ENCODE results near the gene ADGRG3.
A peak's percentile ranks its signal among the peaks of the same experiment; 100 is the strongest.

The ADGRG3 gene

DNA sequence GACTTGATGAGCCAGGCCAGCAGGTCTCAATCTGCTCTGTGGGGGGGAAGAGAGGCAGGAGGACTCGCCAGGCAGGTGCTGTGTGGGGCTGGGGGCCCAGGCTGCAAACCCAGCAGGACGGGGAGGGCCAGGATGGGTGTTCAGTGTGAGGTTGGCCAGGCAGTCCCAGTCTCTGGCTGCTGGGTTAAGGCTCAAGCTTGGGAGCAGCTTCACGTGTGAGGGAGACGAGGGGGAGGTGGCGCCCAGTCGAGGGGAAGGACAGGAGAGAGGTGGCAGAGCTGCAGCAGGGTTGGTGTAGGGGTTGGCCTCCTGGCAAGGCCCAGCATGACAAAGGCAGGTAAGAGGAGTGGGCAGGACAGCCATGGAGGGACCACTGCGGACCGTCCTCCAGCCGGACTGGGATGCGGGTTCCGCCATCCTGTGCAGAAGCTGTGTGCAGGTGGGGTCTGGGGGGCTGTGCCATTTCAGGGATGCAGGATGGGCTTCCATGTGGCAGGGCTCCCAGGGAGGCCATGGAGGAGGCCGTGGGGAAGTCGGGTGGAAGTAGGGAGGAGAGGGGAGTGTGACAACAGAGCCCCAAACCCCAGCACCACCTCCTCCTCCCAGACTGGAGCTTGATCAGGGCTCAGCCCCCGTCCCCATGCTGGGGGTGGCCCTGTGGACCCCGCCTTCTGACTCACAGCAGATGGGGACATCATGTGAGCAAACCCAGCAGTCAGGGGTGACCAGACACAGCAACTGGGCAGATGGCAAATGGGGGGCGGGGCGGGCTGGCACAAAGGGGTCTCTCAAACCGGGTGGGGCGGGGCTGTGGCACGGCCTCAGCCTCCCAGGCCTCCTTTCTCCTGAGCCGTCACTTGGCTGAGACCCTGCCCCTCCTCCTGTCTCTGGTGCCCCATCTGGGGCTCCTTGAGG is 36.9 kb upstream of the ADGRG3 start:
- peak; percentile 64 for DNase-seq

DNA sequence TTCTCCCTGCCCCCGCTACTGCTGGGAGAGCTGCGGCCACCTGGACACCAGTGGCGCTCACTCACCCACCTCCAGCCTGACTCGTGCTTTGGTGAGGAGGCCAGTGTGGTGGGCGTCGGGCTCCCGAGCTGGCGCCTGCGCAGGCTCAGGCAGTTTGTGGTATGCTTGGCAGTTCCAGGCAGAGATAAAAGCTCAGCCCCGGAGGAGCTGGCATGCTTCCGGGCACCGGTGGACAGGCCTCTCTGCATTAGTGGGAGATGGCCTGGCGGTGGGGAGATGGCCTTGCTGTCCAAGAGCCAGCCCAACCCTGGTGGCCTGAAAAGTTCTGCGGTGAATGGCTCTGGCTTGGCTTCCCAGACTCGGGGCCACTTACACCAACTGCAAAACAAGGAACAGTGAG is 35.5 kb upstream of the ADGRG3 start:
- peak; percentile 82 for DNase-seq

DNA sequence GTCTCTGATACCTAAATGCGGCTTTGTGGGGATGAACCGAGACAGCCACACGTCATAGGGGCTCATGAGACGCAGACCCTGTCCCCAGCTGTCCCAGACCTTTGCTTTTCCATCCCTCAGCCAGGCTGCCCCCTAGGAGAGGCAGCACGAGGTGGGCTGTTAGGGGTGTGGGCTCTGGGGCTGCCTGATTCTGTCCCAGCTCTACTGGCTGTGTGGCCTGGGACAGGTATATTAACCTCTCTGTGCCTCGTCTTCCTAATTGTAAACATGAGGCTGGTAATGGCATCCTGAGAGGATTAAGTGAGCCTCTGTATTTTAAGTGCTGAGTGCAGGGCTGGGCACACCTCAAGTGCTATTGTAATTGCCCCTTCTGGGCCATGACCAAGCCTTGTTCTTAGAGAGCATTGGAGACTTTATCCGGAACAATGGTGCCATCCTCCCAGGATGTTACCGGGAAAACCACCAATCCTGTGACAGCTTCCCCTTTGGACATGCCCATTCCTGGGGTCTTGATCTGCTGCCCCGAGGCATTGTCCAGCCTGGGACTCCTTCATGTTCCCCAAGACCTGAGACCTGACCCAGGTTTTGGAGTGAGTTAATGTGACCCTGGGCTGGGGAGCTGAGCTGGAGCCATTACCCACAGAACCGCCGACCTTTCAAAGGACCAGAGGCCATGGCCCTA is 34.6 kb upstream of the ADGRG3 start:
- DNase-seq = no peak

DNA sequence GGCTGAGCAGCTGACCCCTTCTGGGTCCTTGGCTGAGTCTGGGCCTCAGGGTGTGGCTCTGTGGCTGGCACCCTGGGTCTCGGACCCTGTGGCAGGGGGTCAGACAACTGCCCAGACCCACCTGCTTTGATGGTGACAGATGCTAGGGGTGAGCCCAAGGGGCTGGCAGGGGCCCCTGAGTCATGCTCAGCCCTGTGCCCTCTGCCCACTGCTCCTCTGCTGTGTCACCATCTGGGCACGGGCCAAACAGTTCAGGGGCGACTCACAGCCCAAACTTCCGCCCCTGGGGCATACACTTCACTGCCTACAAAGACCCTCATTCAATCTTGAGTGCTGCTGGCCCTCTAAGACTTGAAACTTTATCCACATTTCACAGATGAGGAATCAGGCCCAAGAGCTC is 33.9 kb upstream of the ADGRG3 start:
- peak; percentile 46 for DNase-seq

DNA sequence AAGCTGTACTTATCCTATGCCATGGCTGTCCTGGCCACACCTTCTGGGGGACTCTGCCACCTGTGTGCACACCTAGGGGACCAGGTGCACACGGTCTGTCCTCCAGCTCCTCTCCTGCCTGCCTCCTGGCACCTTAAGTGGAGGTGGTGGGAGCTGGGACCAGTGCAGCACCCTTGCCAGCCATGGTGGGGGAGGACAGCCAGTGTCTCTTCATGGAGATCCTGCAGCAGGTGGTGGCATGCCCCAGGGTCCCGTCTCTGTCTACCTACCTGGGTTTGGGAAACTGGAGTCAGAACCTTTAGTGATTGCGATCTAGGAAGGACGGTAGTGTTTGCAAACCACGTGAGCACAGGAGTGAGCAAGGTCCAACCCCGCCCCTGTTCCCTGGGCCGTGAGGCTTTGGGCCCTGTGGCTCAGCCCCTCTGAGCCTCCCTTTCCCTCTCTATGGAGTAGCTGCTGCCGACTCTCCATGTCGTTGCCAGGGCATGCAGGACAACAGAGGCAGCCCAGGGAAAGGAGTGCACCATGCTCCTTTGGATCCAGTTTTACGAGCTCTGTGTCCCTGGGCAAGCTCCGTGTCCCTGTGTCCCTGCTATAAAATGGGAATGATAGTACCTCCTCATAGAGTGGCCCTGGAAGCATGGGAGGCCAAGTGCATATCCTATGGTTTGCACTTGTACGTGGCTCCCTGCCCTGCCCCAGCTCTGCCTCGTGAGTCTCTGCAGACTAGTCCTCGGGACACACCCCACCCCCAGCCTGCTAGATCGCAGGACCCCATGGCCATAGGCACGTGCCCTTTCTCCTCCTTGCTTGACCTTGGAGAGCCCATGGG is 32.6 kb upstream of the ADGRG3 start:
- no peak for DNase-seq

DNA sequence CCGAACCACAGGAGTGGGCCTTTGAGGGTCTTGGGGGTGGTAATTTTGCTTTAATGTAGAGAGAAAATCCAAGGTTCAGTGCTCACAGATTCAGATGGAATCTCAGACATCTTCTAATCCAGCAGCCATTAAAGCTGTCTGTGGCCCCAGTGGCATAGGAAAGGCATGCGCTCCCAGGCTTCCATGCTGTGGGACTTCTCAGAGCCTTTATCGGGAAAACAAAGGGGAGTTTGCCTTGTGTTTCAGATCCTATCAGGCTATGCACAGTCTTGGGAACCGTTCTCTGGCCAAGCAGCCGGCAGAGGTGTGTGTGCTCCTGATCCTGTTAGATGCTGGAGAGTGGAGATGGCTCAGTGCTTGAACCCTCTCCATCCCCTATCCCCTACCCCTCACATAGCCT is 31.9 kb upstream of the ADGRG3 start:
- DNase-seq = no peak

DNA sequence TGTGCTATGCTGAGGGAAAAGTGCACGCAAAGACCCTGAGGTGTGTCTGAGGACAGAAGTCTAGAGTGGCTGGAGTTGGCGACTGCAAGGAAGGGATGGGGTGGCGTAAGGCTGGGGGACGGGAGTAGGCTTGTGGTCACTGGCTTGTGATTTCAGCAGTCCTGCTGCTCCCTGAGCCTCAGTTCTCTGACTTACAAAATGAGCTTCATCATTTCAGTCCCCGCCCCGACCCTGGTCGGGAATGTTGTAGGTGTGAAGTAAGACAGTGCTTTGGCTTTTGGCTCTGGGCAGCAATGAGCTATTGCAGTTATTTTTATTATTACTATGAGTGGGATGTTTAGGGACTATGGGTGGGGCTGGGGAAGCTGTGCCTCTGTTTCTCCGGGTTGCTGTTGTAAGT is 31.1 kb upstream of the ADGRG3 start:
- no peak for DNase-seq

DNA sequence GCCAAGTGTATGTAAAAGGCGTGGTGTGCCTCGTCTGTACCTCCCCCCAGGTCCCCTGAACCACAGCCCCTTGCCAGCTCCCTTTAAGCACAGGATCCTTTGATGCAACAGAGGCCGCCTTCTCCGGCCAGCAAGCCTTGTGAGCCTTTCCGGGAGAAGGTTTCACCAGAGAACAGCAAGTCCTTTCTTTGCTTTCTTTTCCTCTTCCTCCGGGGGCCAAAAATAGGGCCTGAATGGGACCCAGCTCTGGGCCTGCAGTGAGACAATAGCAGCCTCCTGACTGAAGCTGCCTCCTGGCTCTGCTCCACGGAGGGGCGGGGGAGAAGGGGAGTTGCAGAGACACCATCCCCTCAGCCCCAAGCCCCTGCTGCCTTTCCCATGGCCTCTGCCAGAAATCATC is 30.7 kb upstream of the ADGRG3 start:
- DNase-seq = no peak

DNA sequence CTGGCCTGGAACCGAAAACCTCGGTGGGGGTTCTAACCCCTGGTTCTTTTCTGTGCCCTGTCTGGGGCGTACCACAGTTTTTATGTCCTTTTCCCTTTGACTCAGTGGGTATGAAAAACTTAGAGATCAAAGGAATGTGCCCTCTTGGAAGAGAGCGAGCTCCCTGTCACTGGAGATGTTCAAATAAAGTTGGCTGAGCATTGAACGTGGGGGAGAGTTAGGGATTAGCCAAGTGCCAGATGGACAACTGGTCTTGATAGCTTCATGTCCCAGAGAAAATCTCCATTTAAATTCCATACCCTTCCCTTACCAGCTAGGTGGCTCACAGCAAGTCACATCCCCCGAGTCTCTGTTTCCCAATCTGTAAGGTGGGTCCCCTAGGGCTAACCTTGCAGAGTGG is 30.1 kb upstream of the ADGRG3 start:
- no peak for DNase-seq

DNA sequence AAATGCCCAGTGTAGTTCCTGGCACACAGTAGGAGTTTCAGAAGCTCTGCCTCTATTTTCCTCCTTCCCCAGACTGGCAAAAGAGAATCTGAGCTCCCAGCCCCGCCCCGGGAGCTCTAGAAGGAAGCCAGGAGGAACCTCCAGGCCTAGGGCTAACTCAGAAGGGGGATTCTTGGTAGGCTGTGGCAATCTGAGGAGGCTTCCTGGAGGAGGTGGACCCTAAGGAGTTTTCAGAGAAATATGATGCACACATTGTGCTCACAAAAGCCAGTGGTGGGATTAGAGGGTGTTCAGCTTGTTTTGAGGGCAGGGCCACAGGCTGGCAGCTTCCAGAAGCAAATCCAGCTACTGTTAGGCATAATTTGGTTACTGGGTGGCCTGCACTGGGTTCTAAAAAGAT is 29.7 kb upstream of the ADGRG3 start:
- no peak for DNase-seq

DNA sequence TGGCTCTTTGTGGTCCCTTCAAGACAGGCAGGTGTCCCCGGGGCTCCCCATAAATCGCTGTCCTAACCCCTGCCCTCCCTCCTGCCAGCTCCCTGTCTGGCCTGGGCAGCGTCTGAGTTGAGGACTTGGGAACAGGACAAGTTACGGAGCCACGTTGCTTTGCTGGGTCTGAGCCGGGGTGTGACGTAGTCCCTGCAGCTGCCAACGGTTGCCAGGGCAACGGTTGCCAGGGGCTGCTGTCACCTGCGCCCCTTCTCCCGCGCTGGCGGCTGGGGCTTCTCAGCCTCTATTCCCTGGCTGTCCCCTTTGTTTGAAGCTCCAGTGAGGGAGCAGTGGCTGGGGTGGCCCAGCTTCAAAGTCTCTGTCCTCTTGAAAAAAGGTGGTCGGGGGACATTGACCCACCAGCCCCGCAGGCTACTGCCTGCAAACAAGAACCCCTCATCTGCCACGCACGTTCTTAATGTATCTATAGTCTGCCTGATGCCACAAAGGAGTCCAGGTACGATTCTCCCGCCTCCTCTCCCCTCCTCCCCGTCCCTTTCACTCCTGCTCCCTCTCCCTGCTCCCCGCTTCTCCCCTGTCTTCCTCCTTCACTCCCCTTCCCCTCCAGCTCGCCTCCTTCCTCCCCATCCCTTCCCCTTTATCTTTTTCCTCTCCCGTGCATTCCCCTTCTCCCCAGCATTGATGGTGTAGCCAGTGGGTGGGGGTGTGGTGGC is 28.8 kb upstream of the ADGRG3 start:
- DNase-seq = no peak

DNA sequence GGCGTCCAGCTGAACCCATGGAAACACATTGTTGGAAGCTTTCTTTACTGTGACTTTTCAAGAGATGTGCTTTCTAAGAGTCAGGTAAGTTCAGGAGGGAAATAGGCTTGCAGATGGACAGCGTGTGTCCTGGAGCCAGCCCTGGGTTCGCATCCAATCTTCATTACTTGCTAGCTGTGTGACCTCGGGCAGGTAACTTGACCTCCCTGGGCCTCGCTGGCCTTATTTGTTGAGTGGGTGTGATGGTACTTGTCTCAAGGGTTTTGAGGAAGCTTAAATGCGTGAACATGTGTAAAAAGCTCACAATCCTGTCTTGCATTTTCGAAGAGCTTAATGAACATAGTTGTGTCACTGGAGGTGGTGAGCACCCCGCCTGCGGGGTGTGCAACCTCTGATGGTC is 27.9 kb upstream of the ADGRG3 start:
- no peak for DNase-seq

DNA sequence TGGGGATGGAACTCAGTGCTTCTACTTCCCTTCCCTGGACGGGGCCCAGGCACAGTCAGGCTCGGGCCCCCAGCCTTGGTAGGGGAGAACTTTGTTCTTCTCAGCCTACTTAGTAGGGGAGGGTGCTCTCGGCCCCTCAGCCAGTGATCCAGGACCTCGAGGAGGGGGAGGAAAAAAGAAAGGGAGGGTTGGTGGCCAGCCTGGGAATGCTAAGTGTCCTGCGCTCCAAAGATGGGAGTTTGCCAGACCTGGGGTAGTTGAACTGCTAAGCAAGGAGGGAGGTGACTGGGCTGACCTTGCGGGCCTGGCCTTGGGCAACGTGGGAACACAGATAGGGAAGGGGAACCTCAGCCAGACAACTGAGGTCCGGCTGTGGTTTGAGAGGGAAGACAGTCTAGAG is 27.5 kb upstream of the ADGRG3 start:
- no peak for DNase-seq

DNA sequence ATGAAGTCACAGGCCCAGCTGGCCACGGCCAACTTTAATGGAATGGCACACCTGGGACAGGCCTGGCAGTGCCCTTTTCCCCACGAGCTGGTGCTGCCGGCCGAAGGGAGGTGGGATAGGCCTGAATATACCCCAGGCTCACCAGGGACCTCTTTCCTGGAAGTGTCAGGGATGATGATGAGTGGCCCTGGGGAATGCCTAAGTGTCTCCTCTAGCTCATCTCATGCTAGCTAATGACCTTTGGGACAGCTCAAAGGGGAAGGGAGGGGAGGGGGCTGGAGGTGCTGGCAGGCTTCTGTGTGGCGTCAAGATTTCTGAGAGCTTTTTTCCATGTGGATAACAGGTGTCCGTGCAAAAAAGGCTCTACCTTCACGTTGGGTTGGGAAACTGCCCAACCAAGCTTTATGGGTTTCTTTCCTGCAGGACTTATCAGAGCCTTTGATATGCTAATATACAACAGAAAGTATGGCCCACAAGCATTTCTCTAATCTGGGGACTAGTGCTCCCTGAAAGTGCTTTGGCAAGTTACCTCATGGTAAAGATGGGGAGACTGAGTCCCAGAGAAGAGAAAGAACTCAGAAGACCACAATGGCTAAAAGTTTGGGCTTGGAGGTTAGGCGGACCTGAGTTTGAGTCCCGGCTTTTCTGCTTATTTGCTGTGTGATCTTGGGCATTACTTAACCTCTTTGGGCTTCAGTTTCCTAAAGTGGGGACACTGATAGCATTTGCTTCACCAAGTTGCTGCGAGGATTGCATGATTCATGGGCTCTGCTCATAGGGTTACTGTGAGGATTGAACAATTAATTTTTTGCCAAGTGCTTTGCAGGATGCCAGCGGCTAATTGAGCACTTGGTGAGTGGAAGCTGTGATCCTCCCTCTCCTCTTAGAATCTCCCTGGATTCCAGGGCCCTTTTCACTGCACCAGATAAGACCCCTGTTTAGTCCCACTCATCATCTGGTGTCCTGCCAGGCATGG is 25.7 kb upstream of the ADGRG3 start:
- no peak for DNase-seq

DNA sequence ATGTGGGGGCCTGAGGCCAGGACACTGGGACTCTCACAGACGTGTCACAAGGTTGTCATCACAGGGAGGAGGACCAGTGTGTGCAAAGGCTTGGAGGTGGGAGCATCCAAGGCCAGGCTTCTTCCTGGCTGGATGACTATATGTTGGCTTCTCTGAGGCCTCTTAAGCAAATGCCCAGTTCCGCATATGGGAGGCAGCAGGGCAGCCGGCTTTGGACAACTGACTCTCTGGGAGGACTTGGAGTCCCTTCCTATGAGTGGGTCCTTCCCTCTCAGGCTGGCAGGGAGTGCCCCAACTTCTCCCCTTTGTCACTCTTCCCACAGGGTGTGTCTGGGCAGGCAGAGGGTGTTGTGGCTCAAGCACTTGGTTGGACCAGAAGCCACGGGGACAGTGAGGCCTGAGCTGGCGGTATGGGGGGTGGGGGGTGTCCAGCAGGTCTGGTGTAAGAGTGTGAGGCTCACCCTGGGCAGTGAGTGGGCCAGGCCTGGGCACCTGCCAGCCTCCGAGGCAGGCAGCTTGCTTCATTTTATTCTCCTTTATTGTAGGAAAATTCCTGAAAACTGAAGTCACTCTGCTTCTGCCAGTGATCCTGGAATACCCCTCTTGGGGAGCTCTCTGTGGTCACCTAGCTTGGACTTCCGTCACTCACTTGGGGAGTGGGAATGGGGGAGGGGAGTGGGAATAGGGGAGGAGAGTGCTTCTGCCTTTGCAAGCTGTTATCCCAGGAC is 24.8 kb upstream of the ADGRG3 start:
- DNase-seq = no peak

DNA sequence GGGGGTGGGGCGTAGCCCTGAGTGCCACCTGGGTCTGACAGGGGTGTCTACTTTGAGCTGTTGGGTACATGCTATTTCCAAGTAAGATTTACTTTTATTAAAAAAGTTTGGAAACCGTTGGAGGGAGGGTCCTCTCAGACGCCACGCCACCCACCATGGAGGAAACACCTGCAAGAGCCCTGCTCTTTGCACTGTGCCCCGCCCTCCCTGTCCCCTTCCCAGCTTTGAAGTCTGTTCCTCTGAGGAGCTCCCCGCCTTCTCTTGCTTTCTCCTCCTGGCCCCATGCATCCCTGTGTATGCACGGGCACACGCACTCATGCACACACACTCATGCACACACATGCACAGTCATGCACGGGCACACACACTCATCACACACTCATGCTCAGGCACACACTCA is 24.2 kb upstream of the ADGRG3 start:
- no peak for DNase-seq

DNA sequence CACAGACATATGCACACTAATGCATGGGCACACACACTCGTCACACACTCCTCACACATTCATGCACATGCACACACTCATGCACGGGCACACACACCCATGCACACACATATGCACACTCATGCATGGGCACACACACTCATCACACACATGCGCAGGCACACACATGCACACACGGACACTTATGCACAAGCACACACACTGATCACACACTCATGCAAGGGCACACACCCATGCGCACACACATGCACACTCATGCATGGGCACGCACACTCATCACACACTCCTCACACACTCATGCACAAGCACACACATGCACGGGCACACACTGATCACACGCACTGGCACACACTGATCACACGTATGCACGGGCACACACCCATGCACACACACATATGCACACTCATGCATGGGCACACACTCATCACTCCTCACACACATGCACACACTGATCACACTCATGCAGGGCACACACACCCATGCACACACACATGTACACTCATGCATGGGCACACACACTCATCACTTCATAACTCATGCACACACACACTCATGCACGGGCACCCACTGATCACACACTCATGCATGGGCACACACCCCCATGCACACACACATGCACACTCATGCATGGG is 23.6 kb upstream of the ADGRG3 start:
- DNase-seq = no peak

DNA sequence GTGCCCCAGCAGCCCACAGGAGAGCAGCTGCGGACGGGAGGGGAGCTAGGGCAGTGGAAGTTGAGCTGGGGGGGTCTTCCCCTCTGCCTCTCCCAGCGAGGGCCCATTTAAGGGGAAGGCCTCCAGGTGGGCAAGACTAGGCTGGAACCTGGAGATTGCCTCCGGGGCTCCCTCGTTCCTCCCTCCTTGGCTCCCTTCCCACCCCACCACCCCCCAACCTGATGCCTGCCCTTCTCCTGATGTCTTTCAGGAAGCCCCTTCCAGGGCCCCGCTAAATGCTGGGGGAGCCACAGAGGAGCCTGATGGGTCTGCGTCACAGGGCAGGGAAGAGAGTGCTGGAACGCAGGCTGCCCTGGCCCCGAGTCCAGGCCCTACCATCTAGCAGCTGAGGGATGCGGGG is 22.9 kb upstream of the ADGRG3 start:
- DNase-seq = no peak

DNA sequence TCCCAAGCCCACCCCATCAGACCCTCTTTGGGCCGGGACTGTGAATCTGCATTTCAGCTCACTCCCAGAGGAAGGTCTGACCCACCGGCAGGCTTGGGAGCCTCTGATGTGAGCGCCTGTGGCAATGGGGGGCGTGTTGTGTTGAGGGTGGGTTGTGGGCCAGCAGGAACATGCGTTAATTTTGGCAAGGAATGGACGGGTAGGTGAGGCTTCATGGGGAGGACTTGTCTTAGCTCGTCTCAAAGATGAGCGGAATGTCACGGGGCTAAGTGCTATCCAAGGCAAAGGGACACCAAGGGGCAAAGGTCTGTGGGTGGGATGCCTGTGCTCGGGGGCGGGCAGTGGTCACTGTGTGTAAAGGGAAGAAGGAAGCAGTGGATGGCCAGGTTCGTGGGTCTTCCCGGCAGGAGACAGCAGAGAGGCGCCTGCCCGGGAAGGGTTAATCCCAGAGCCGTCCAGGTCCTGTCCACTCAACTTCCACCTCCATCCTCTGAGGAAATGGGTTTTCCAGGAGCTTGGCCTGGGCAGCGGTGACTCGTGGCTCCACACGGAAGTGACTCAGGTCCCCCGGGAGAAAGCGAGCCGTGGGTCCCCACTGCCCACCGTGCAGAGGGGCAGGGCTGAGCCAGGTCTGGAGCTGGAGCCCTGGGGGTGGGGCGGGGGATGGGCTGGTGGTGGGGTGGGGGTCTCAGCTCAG is 22.3 kb upstream of the ADGRG3 start:
- DNase-seq = no peak

All from hematopoietic multipotent progenitor cell treated with erythropoietin and hydrocortisone succinate and interleukin-3 and kit ligand, for 6 days (in vitro differentiated cells).